B cell (primary cell): ENCODE data around the gene CARHSP1. TPM values are rescaled to one million over a fixed set of nuclear protein-coding genes. Genes with fewer than 3 reads are reported as not detected.

Source experiments
- ATAC-seq: fragments of 200-7000 bp; cut with Tn5 transposase; one replicate; pipeline ENCODE4 v1.10.0; 2021; ENCODE audit warnings: low read depth, mild to moderate bottlenecking, moderate number of reproducible peaks, moderate library complexity
- CTCF ChIA-PET: fragments of 350-600 bp; sonication (Branson Sonifier 250); formaldehyde crosslinking; loops from one replicate; lab custom pipeline; 2021; ENCODE audit warnings: antibody characterized with exemption, inconsistent platforms; lab: Charles Lee
- POLR2A ChIA-PET: fragments of 350-600 bp; sonication (Branson Sonifier 250); formaldehyde crosslinking; loops from one replicate; lab custom pipeline; 2021; ENCODE audit warnings: antibody characterized with exemption; lab: Charles Lee
- DNase-seq: peaks from one replicate; pipeline ENCODE4 v3.0.0; 2013
- H2AFZ ChIP-seq: 2 replicates; pipeline ENCODE4 v1.6.1; 2012; ENCODE audit warnings: mild to moderate bottlenecking, low read depth, low read length; ENCODE audit not compliant: insufficient read depth, poor library complexity, severe bottlenecking
- H3K27ac ChIP-seq, 2 donors: 1 replicate in 1 of 2; 2 replicates in 1 of 2; pipeline ENCODE4 v1.5.1; 2012 to 2013; ENCODE audit warnings: low read length in 2 of 2, mild to moderate bottlenecking in 2 of 2, moderate library complexity in 1 of 2
- H3K27me3 ChIP-seq, 4 experiments: fragments of 200-600 bp in 1 of 4; sonication (generic) in 1 of 4; replicated peaks in 1 of 4; 1 replicate in 2 of 4; 2 replicates in 2 of 4; pipeline versions ENCODE4 v1.6.1 to v1.7.0; 2013 to 2016; ENCODE audit warnings: low read length in 3 of 4, mild to moderate bottlenecking in 2 of 4, mixed read lengths in 1 of 4, moderate library complexity in 1 of 4; ENCODE audit not compliant: insufficient read depth in 4 of 4, control insufficient read depth in 3 of 4; ENCODE audit errors: control extremely low read depth in 1 of 4
- H3K36me3 ChIP-seq, 2 experiments: replicated peaks in 1 of 2; 1 replicate in 1 of 2; 2 replicates in 1 of 2; pipeline versions ENCODE4 v1.6.1 to v1.7.1; 2013; ENCODE audit warnings: low read length in 1 of 2; ENCODE audit not compliant: insufficient read depth in 2 of 2, control insufficient read depth in 1 of 2; ENCODE audit errors: control extremely low read depth in 1 of 2, extremely low read depth in 1 of 2
- H3K4me1 ChIP-seq, 2 donors: fragments of 200-600 bp in 1 of 2; sonication (generic) in 1 of 2; 1 replicate in 1 of 2; 2 replicates in 1 of 2; pipeline versions ENCODE4 v1.5.1 to v1.6.1; 2013 to 2017; ENCODE audit warnings: low read length in 2 of 2; ENCODE audit not compliant: control insufficient read depth in 2 of 2, insufficient read depth in 2 of 2
- H3K4me2 ChIP-seq: replicated peaks from 2 replicates; pipeline ENCODE3; 2012; ENCODE audit warnings: mild to moderate bottlenecking, low read depth, low read length; ENCODE audit not compliant: poor library complexity, severe bottlenecking
- H3K4me3 ChIP-seq, 5 experiments: fragments of 200-600 bp in 1 of 5; sonication (generic) in 1 of 5; 1 replicate in 3 of 5; 2 replicates in 2 of 5; pipeline versions ENCODE4 v1.5.1 to v1.7.0; 2011 to 2016; ENCODE audit warnings: low read length in 4 of 5, mild to moderate bottlenecking in 4 of 5, low read depth in 2 of 5, control low read depth in 1 of 5, moderate library complexity in 1 of 5; ENCODE audit not compliant: insufficient read depth in 1 of 5; ENCODE audit errors: control extremely low read depth in 1 of 5, extremely low read depth in 1 of 5
- H3K79me2 ChIP-seq: fragments of 200-600 bp; sonication (generic); one replicate; pipeline ENCODE4 v1.6.0; 2016; ENCODE audit warnings: low read length; ENCODE audit not compliant: control insufficient read depth, insufficient read depth
- H3K9ac ChIP-seq: fragments of 200-600 bp; sonication (generic); 2 replicates; pipeline ENCODE4 v1.6.1; 2017; ENCODE audit warnings: mild to moderate bottlenecking, low read length, moderate library complexity
- H3K9me3 ChIP-seq, 3 donors: one replicate each; pipeline versions ENCODE4 v1.6.1 to v1.7.1; 2013; ENCODE audit warnings: low read length in 2 of 3; ENCODE audit not compliant: control insufficient read depth in 2 of 3, insufficient read depth in 1 of 3; ENCODE audit errors: control extremely low read depth in 1 of 3
- H4K20me1 ChIP-seq: 2 replicates; pipeline ENCODE4 v1.6.0; 2012; ENCODE audit warnings: mild to moderate bottlenecking, low read length; ENCODE audit not compliant: insufficient read depth, control insufficient read depth, poor library complexity, severe bottlenecking
- H3K27ac Mint-ChIP-seq: one replicate; pipeline ENCODE4 v1.8.0; 2021; ENCODE audit warnings: mixed read lengths
- H3K27me3 Mint-ChIP-seq: one replicate; pipeline ENCODE4 v1.8.0; 2021; ENCODE audit warnings: mixed read lengths
- H3K4me1 Mint-ChIP-seq: one replicate; pipeline ENCODE4 v1.8.0; 2021; ENCODE audit warnings: mixed read lengths
- H3K4me3 Mint-ChIP-seq: one replicate; pipeline ENCODE4 v1.8.0; 2021; ENCODE audit warnings: mixed read lengths
- H3K9me3 Mint-ChIP-seq: one replicate; pipeline ENCODE4 v1.8.0; 2022; ENCODE audit warnings: mixed read lengths; ENCODE audit not compliant: insufficient read depth
- CTCF ChIP-seq: fragments of 200-600 bp; IDR thresholded peaks from one replicate; pipeline ENCODE4 v1.8.0; 2022; ENCODE audit warnings: antibody characterized with exemption, mild to moderate bottlenecking
- EZH2 ChIP-seq: IDR thresholded peaks from 2 replicates; pipeline ENCODE4 v1.6.1; 2012; ENCODE audit warnings: borderline replicate concordance, low read depth, mild to moderate bottlenecking, moderate library complexity, low read length; ENCODE audit not compliant: insufficient read depth, poor library complexity, severe bottlenecking
- WGBS: methylation state at CpG from one replicate; pipeline ENCODE4 v1.1.5; 2013; ENCODE audit warnings: missing lambda C conversion rate; ENCODE audit not compliant: insufficient coverage; 5-methylcytosine and 5-hydroxymethylcytosine counted together
- intact Hi-C: fragments of 100-400 bp; cut with micrococcal nuclease; formaldehyde crosslinking; loops from one replicate; pipeline ENCODE4 v1.10.0; 2022
- polyA plus RNA-seq: library from polyadenylated mRNA; depleted of rRNA; stranded (reverse); fragments of >200 nt; gene quantifications from 2 replicates; pipeline ENCODE4 v1.2.3, GENCODE V29; 2012
- total RNA-seq, 2 donors: library from RNA; stranded (reverse); fragments of 120-200 nt in 1 of 2; gene quantifications; 1 replicate in 1 of 2; 2 replicates in 1 of 2; pipeline versions ENCODE4 v1.2.3 to v1.2.4, GENCODE V29; 2013 to 2022

Gene CARHSP1
- total and polyA plus RNA-seq, 2 donors (not counting 1 experiment from before 2014, with no cell fraction given), result 26.5 to 63.1 TPM

- Histone ChIP-seq H3K4me1 (peaks cover 8% of the 10 kb centered on the region in 2 donors), H3K27ac (no peak overlapping the region), H3K4me3 (no peak overlapping the region), H3K36me3 (peaks cover 5 to 21% of the 10 kb centered on the region in 2 experiments), H3K4me2 (no peak overlapping the region), H3K79me2 (peaks cover 28% of the 10 kb centered on the region), H2AFZ (no peak overlapping the region), H3K27me3 (no peaks in the 10 kb centered on the region), H3K9me3 (no peaks in the 10 kb centered on the region), H4K20me1 (no peaks in the 10 kb centered on the region), H3K9ac (no peak overlapping the region)
- 100% methylated on average over 1 of the region's 3 CpGs for WGBS
- no peaks in the 10 kb centered on the region for H3K9me3 Mint-ChIP-seq
- DNase-seq (no peak), ATAC-seq (no peak)
- H3K4me3 Mint-ChIP-seq, result no peak overlapping the region
- intact Hi-C loops, result no loop called here
- H3K27me3 Mint-ChIP-seq, result no peaks in the 10 kb centered on the region
- peaks cover 19% of the 10 kb centered on the region for H3K4me1 Mint-ChIP-seq
- ChIA-PET POLR2A (no interaction called here), CTCF (interaction anchor here (1.3 kb wide), 1 partner anchor 58 kb away, joined by 3 read pairs; no protein-coding TSS in a partner anchor)
- H3K27ac Mint-ChIP-seq, result no peak overlapping the region
- no peak for TF ChIP-seq CTCF
- TF ChIP-seq EZH2, result no peak
Observed at GRCh38 chr16:8822403-8822802, 46.4 kb downstream of the CARHSP1 start.

- no peak for DNase-seq
- H3K4me1 ChIP-seq, result peaks cover 8% of the 10 kb centered on the region in 2 donors
- no peaks in the 10 kb centered on the region for H4K20me1 ChIP-seq
- no peaks in the 10 kb centered on the region for H3K27me3 Mint-ChIP-seq
- no peak overlapping the region for H3K4me2 ChIP-seq
- no peak for ATAC-seq
- H3K4me3 ChIP-seq, result no peak overlapping the region
- no peaks in the 10 kb centered on the region for H3K9me3 ChIP-seq
- no peak overlapping the region for H3K9ac ChIP-seq
- TF ChIP-seq CTCF (no peak), EZH2 (no peak)
- peaks cover 28% of the 10 kb centered on the region for H3K79me2 ChIP-seq
- no peak overlapping the region for H3K27ac ChIP-seq
- peaks cover 7 to 41% of the 10 kb centered on the region in 2 experiments for H3K36me3 ChIP-seq
- ChIA-PET POLR2A (interaction anchor here (0.5 to 0.6 kb wide), 2 partner anchors 19 to 20 kb away, joined by 3 to 8 read pairs; no protein-coding TSS in a partner anchor), CTCF (interaction anchor here (0.6 to 0.9 kb wide), 3 partner anchors 10 to 59 kb away, joined by 3 to 4 read pairs (median 3); no protein-coding TSS in a partner anchor)
- no peaks in the 10 kb centered on the region for H3K9me3 Mint-ChIP-seq
- H3K4me1 Mint-ChIP-seq, result peaks cover 21% of the 10 kb centered on the region
- H3K27me3 ChIP-seq, result no peaks in the 10 kb centered on the region
- intact Hi-C loops, result no loop called here
- H2AFZ ChIP-seq, result no peak overlapping the region
- WGBS, result 100% methylated on average over 2 of the region's 6 CpGs
- no peak overlapping the region for H3K27ac Mint-ChIP-seq
- H3K4me3 Mint-ChIP-seq, result peak overlapping the region; percentile 27
Observed at GRCh38 chr16:8819411-8820034, 49.3 kb downstream of the CARHSP1 start.
